CD4-positive, CD25-positive, alpha-beta regulatory T cell (primary cell): ENCODE results near the gene KPNA6. TPM values are rescaled to one million over a fixed set of nuclear protein-coding genes. Genes with fewer than 3 reads are reported as not detected.
A peak's percentile ranks its signal among the peaks of the same experiment; 100 is the strongest.

ENCODE experiments used
- ATAC-seq, 2 donors: fragments of 150-1000 bp; cut with Tn5 transposase; one replicate each; pipeline ENCODE4 v1.10.0; 2021; ENCODE audit warnings: low read depth in 2 of 2, moderate number of reproducible peaks in 2 of 2, moderate library complexity in 1 of 2
- DNase-seq, 3 donors: peaks; one replicate each; pipeline versions ENCODE4 v3.0.0 to v3.0.0-alpha.2; 2012 to 2022; ENCODE audit warnings: mixed read lengths in 1 of 3
- H3K27ac ChIP-seq: one replicate; pipeline ENCODE4 v1.7.0; 2013; ENCODE audit warnings: mild to moderate bottlenecking, low read length; ENCODE audit not compliant: insufficient read depth, poor library complexity, severe bottlenecking
- H3K27me3 ChIP-seq: one replicate; pipeline ENCODE4 v1.7.0; 2013; ENCODE audit warnings: low read length; ENCODE audit not compliant: control insufficient read depth, insufficient read depth
- H3K36me3 ChIP-seq: one replicate; pipeline ENCODE4 v1.7.0; 2013; ENCODE audit warnings: mild to moderate bottlenecking, low read length, moderate library complexity; ENCODE audit not compliant: control insufficient read depth, insufficient read depth
- H3K4me1 ChIP-seq: 2 replicates; pipeline ENCODE4 v1.7.0; 2013; ENCODE audit warnings: mild to moderate bottlenecking, low read length; ENCODE audit not compliant: insufficient read depth, control insufficient read depth, poor library complexity, severe bottlenecking
- H3K4me3 ChIP-seq: one replicate; pipeline ENCODE4 v1.7.0; 2013; ENCODE audit warnings: low read depth, mild to moderate bottlenecking, low read length, moderate library complexity
- H3K9me3 ChIP-seq, 2 experiments: 1 replicate in 1 of 2; 2 replicates in 1 of 2; pipeline ENCODE4 v1.7.0; 2013; ENCODE audit warnings: low read length in 2 of 2, mild to moderate bottlenecking in 1 of 2, moderate library complexity in 1 of 2; ENCODE audit not compliant: control insufficient read depth in 2 of 2
- H3K27ac Mint-ChIP-seq, 3 donors: one replicate each; pipeline ENCODE4 v1.8.0; 2020 to 2022; ENCODE audit warnings: mild to moderate bottlenecking in 3 of 3, mixed read lengths in 3 of 3, moderate library complexity in 2 of 3
- H3K27me3 Mint-ChIP-seq: one replicate; pipeline ENCODE4 v1.8.0; 2022; ENCODE audit warnings: mild to moderate bottlenecking, mixed read lengths
- H3K36me3 Mint-ChIP-seq: one replicate; pipeline ENCODE4 v1.8.0; 2020; ENCODE audit warnings: mixed read lengths
- H3K4me1 Mint-ChIP-seq, 4 donors: one replicate each; pipeline ENCODE4 v1.8.0; 2020 to 2022; ENCODE audit warnings: mixed read lengths in 4 of 4, mild to moderate bottlenecking in 1 of 4
- H3K4me3 Mint-ChIP-seq, 4 donors: one replicate each; pipeline ENCODE4 v1.8.0; 2020 to 2022; ENCODE audit warnings: mild to moderate bottlenecking in 4 of 4, mixed read lengths in 4 of 4, moderate library complexity in 3 of 4
- H3K9me3 Mint-ChIP-seq, 7 donors: one replicate each; pipeline ENCODE4 v1.8.0; 2020 to 2022; ENCODE audit warnings: mixed read lengths in 7 of 7, mild to moderate bottlenecking in 3 of 7, moderate library complexity in 2 of 7
- polyA plus RNA-seq, 4 donors: library from polyadenylated mRNA; unstranded; fragments of 300-500 nt; fragmentation: Illumina TruSeq; gene quantifications; one replicate each; pipeline ENCODE4 v1.2.3, GENCODE V29; 2021
- total RNA-seq: library from RNA; stranded (reverse); gene quantifications from one replicate; pipeline ENCODE4 v1.2.3, GENCODE V29; 2022

The KPNA6 gene
- total and polyA plus RNA-seq, 5 donors from 2014 or later: 22.7 to 56.1 (median 28.6) TPM

DNA sequence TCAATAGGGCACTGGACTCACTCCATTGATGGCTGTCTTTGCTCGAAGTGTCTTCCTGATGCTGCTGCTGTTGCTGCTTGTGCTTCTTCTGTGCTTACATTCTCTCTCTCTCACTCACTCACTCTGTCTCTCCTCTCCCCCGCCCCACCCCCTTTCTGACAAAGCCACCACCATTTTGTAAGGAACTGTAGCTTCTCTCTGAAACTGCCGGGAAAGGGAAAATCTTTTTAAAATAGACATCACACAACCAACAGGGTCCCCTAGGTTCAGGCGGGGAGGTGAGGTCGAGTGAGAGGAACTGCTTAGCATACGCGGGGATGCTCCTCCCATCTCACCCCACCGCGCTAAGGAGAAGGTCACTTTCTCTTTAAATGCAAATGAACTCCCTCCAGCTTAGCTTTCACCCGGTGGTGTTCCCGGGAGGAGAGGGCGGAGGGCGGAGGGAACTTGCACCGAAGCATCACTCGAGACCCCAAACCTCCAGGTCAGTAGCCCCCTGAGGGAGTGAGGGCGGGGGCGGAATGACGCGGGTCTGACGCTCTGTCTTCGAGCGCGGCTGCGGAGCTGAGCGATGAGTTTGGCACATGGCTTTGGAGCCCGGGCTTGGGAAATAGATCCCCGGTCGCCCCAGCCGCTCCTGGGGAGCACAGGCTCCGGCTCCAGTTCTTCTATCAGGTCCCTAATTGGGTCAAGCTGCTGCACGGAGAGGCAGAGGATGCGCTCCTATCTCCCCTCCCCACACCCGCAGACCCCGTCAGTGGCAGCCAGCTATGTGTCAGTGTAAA is 92.6 kb downstream of the KPNA6 start, which contains the start of gene CCDC28B:
CCDC28B (plus strand) TSS at position 370 of the 785 bp plus-strand sequence. CDS start 1,341 bp downstream, outside the sequence.
- no peaks in the 10 kb centered on the region for H3K27me3 Mint-ChIP-seq
- Histone ChIP-seq H3K36me3 (peaks cover 5% of the 10 kb centered on the region), H3K9me3 (no peaks in the 10 kb centered on the region), H3K27me3 (no peaks in the 10 kb centered on the region), H3K4me3 (peak within 1 kb of the TSS; percentile 91), H3K4me1 (peaks cover 51% of the 10 kb centered on the region), H3K27ac (peak within 1 kb of the TSS; percentile 94)
- H3K4me3 Mint-ChIP-seq: peak within 1 kb of the TSS; percentile 93 to 95 (median 94)
- peak within 1 kb of the TSS; percentile 91 to 95 (median 94) for H3K27ac Mint-ChIP-seq
- ATAC-seq (peak; percentile 43 to 52), DNase-seq (peak; percentile 59 to 72 (median 62))
- H3K36me3 Mint-ChIP-seq: peaks cover 5% of the 10 kb centered on the region
- no peaks in the 10 kb centered on the region for H3K9me3 Mint-ChIP-seq
- peaks cover 6 to 60% (median 47%) of the 10 kb centered on the region in 4 donors for H3K4me1 Mint-ChIP-seq

DNA sequence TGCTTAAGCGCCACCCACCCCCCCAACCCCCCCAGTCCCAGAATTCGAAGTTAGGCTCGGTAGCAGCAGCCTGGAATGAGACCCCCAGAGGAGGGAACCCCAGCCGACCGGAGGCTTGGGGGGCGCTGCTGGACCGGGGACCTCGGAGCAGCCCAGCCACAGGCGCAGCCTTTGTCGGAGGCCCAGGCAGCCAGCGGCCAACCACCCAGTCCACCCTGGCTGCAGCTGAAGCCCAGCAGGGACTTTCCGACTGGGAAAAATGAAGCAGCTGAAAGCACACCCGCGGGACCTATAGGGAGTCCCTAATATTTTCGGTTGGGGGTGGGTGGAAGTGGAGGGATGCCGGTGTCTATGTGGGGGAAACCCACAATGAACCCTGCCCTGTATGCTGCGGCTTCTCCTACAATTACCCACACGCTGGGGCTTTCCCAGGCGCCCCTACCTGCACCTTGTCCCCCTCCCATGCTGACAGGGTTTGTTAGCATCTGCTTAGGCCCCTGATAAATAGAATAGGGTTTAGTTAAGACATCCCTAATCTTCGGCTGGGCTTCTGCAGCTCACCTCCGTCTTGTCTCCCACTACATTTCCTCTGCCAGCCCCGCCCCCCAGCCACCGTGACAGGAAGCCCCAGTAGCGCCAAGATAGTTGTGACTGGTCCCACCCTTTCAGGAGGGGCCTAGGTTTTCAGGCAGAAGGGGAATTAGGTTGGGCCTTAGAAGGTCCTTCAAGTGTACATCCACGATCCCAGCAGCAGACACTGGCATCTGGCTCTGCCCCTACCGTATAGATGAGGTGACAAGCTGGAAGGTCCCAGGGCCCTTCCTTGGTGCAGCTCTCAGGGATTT is 93.4 kb downstream of the KPNA6 start:
- H3K4me3 ChIP-seq: peak overlapping the region; percentile 91
- H3K9me3 ChIP-seq: no peaks in the 10 kb centered on the region
- H3K4me1 Mint-ChIP-seq: peaks cover 5 to 60% (median 46%) of the 10 kb centered on the region in 4 donors
- H3K36me3 ChIP-seq: peaks cover 3% of the 10 kb centered on the region
- no peaks in the 10 kb centered on the region for H3K27me3 ChIP-seq
- H3K4me1 ChIP-seq: peaks cover 49% of the 10 kb centered on the region
- peak overlapping the region; percentile 94 for H3K27ac ChIP-seq
- no peaks in the 10 kb centered on the region for H3K27me3 Mint-ChIP-seq
- peaks cover 5% of the 10 kb centered on the region for H3K36me3 Mint-ChIP-seq
- peak overlapping the region; percentile 91 to 95 (median 94) for H3K27ac Mint-ChIP-seq
- ATAC-seq (peak; percentile 52 to 60), DNase-seq (peak; percentile 69 to 87 (median 72))
- no peaks in the 10 kb centered on the region for H3K9me3 Mint-ChIP-seq
- H3K4me3 Mint-ChIP-seq: peak overlapping the region; percentile 93 to 95 (median 94)

DNA sequence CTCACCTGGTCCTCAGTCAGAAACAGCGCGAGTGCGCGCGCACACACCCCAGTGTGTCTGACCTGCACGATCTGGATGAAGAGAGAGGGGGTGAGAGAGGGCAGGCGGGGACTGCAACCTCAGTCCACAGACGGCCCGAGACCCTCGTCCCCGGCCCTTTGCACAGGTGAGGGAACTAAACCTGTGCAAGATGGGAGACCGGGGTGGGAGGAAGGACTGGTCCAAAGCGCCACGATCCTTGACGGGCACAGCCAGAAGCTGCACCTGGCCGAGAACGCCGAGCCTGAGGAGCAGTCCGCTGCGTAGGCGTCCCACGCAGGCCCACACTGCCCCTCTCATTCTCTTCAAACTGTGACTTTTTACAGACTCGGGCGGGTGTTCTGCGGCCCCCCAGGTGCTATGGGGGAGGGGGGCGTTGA is 97.1 kb downstream of the KPNA6 start:
- ATAC-seq: no peak
- H3K27me3 ChIP-seq: no peaks in the 10 kb centered on the region
- H3K4me1 ChIP-seq: peaks cover 43% of the 10 kb centered on the region
- H3K4me3 Mint-ChIP-seq: peak overlapping the region; percentile 65 to 96 (median 93)
- H3K4me1 Mint-ChIP-seq: peaks cover 0 to 47% (median 27%) of the 10 kb centered on the region in 4 donors
- H3K36me3 Mint-ChIP-seq: no peaks in the 10 kb centered on the region
- H3K27ac Mint-ChIP-seq: peak overlapping the region in 2 of 3 donors; percentile 92
- no peaks in the 10 kb centered on the region for H3K27me3 Mint-ChIP-seq
- H3K9me3 Mint-ChIP-seq: no peaks in the 10 kb centered on the region
- no peak for DNase-seq
- H3K9me3 ChIP-seq: no peaks in the 10 kb centered on the region
- H3K36me3 ChIP-seq: no peaks in the 10 kb centered on the region
- H3K4me3 ChIP-seq: no peak overlapping the region
- H3K27ac ChIP-seq: peak overlapping the region; percentile 60

DNA sequence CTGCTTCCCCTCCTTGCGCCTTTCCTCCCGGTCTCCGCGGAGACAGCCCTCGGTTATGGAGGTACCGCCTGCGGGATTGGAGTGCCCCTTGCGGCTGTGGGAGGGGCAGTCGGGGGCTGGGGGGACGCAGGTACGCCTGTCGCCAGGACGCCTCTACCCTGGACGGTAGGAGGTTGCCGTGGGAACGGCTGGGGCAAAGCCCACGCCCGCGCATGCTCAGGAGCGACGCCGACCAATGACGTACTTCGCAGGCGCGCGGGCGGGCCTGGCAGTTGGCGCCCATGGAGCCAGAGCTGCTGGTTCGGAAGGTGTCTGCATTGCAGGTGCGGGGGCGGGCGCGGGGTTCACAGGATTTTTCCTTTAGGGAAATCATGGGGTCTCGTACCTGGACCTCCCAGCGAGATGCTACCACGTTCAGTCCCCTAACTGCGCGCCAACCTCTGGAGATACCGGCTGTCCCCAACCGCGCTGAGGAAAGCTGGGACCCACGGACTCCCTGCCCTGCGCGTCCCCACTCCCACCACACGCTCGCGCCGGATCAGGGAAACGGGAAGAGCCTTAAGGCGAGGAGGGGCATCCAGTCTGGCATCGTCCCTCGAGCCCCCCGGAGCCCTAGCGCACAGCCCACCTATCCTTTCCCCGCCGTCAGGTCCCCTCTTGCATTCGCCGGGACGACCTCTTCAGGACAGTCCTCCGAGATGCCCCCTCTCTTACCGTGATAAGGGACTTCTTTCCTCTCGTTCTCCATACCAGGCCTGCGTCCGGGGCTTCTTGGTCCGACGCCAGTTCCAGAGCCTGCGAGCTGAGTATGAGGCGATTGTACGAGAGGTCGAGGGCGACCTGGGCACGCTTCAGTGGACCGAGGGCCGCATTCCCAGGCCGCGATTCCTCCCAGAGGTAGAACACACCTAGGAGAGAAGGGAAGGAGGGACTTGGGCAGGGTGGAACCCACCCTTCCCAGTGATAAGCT is 97.8 kb downstream of the KPNA6 start, which contains the start of gene IQCC:
IQCC (plus strand) TSS at position 271 of the 970 bp plus-strand sequence; CDS start at position 282, 11 bp downstream.
- no peaks in the 10 kb centered on the region for H3K36me3 Mint-ChIP-seq
- H3K4me3 Mint-ChIP-seq: peak within 1 kb of the TSS; percentile 86 to 96 (median 93)
- no peaks in the 10 kb centered on the region for H3K36me3 ChIP-seq
- peaks cover 37% of the 10 kb centered on the region for H3K4me1 ChIP-seq
- no peaks in the 10 kb centered on the region for H3K27me3 Mint-ChIP-seq
- no peaks in the 10 kb centered on the region for H3K9me3 Mint-ChIP-seq
- H3K27me3 ChIP-seq: no peaks in the 10 kb centered on the region
- ATAC-seq (peak; percentile 66 to 67), DNase-seq (peak; percentile 83 to 87 (median 84))
- H3K27ac Mint-ChIP-seq: peak within 1 kb of the TSS; percentile 75 to 92 (median 92)
- peak within 1 kb of the TSS; percentile 65 for H3K4me3 ChIP-seq
- peak within 1 kb of the TSS; percentile 60 for H3K27ac ChIP-seq
- peaks cover 0 to 42% (median 23%) of the 10 kb centered on the region in 4 donors for H3K4me1 Mint-ChIP-seq
- H3K9me3 ChIP-seq: no peaks in the 10 kb centered on the region

DNA sequence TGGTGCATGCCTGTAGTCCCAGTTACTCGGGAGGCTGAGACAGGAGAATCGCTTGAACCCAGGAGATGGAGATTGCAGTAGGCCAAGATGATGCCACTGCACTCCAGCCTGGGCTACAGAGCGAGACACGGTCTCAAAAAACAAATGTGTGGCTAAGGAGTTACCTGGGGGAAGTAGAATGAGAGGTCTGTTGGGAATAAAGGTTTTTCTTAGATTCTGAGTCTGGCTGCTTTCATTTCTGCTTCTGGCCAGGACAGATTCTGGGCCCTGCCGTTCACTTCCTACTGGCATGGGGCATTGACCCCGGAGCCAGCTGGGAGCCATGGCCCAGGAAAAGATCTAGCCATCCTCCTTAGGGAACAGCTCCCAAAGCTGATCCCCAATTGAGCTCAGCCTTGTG is 100.6 kb downstream of the KPNA6 start:
- Mint-ChIP-seq H3K27me3 (no peaks in the 10 kb centered on the region), H3K9me3 (no peaks in the 10 kb centered on the region), H3K4me3 (peak overlapping the region in 2 of 4 donors; percentile 21 to 47), H3K4me1 (peaks cover 0 to 24% (median 7%) of the 10 kb centered on the region in 4 donors), H3K36me3 (no peaks in the 10 kb centered on the region), H3K27ac (no peak overlapping the region)
- no peak for DNase-seq
- H3K4me1 ChIP-seq: peaks cover 18% of the 10 kb centered on the region
- H3K27ac ChIP-seq: no peak overlapping the region
- no peaks in the 10 kb centered on the region for H3K36me3 ChIP-seq
- no peak for ATAC-seq
- H3K9me3 ChIP-seq: no peaks in the 10 kb centered on the region
- no peak overlapping the region for H3K4me3 ChIP-seq
- H3K27me3 ChIP-seq: no peaks in the 10 kb centered on the region

DNA sequence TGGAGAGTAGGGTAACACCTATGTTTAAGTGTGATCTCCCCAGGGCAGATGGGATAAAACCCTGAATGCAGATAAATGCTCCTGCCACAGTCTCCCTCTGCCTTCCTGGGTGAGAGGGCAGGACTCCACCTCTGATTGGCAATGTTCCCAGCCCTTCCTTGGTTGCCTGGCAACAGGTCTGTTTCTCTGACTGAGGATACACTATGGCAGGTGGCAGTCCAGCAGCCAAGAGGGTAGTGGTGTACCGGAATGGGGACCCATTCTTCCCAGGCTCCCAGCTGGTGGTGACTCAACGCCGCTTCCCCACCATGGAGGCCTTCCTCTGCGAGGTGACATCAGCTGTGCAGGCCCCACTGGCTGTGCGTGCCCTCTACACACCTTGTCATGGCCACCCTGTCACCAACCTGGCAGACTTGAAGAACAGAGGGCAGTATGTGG is 101.1 kb downstream of the KPNA6 start, which contains the start of gene DCDC2B:
DCDC2B (plus strand) TSS at position 199 of the 438 bp plus-strand sequence; CDS start at position 204, 5 bp downstream.
- DNase-seq: no peak
- peaks cover 0 to 22% (median 7%) of the 10 kb centered on the region in 4 donors for H3K4me1 Mint-ChIP-seq

More for the DNA sequence above, 101.1 kb downstream of the KPNA6 start, which contains the start of gene DCDC2B:
- H3K27me3 ChIP-seq: no peaks in the 10 kb centered on the region
- no peak within 1 kb of the TSS for H3K4me3 ChIP-seq
- peaks cover 18% of the 10 kb centered on the region for H3K4me1 ChIP-seq
- H3K9me3 ChIP-seq: no peaks in the 10 kb centered on the region
- ATAC-seq: no peak
- Mint-ChIP-seq H3K27me3 (no peaks in the 10 kb centered on the region), H3K9me3 (no peaks in the 10 kb centered on the region), H3K27ac (no peak within 1 kb of the TSS), H3K4me3 (peak within 1 kb of the TSS in 3 of 4 donors; percentile 21 to 63 (median 63)), H3K36me3 (no peaks in the 10 kb centered on the region)
- no peaks in the 10 kb centered on the region for H3K36me3 ChIP-seq
- H3K27ac ChIP-seq: no peak within 1 kb of the TSS
